Measurements from ENCODE around the gene CARS2.
A peak's percentile ranks its signal among the peaks of the same experiment; 100 is the strongest.
"Not testable (repeated sequence)": the region's sequence is repeated elsewhere in the genome, so short reads cannot be mapped to it uniquely, and the experiment has no call there.

Gene CARS2

GRCh38 chr13:110712849-110713641 is 7.1 kb upstream of the CARS2 start:
- DNase-seq = peak; percentile 98

- DNase-seq = peak; percentile 95
These were observed 6.3 kb upstream of the CARS2 start for GRCh38 chr13:110712081-110712848.

- no peak for DNase-seq
These were observed 855 bp upstream of the CARS2 start for GRCh38 chr13:110706570-110707372.

GRCh38 chr13:110705356-110705825 is 525 bp downstream of the CARS2 start:
- no peak for DNase-seq

GRCh38 chr13:110702591-110703526 is 3.1 kb downstream of the CARS2 start:
- peak; percentile 38 for DNase-seq

- no peak for DNase-seq
These were observed 3.8 kb downstream of the CARS2 start for GRCh38 chr13:110702089-110702488.

- DNase-seq = not testable (repeated sequence)
These were observed 4.9 kb downstream of the CARS2 start for GRCh38 chr13:110701061-110701460.

- no peak for DNase-seq
These were observed 5.3 kb downstream of the CARS2 start for GRCh38 chr13:110700641-110701040.

GRCh38 chr13:110700186-110700585 is 5.7 kb downstream of the CARS2 start:
- no peak for DNase-seq

- DNase-seq = no peak
These were observed 6.5 kb downstream of the CARS2 start for GRCh38 chr13:110699148-110700145.

GRCh38 chr13:110698689-110699088 is 7.2 kb downstream of the CARS2 start:
- no peak for DNase-seq

GRCh38 chr13:110697842-110698241 is 8.1 kb downstream of the CARS2 start:
- no peak for DNase-seq

GRCh38 chr13:110696776-110697175 is 9.1 kb downstream of the CARS2 start:
- DNase-seq = no peak

GRCh38 chr13:110695774-110696173 is 10.1 kb downstream of the CARS2 start:
- DNase-seq = not testable (repeated sequence)

GRCh38 chr13:110690516-110690915 is 15.4 kb downstream of the CARS2 start:
- DNase-seq = no peak

- DNase-seq = no peak
These were observed 16.2 kb downstream of the CARS2 start for GRCh38 chr13:110689711-110690110.

GRCh38 chr13:110689041-110689440 is 16.9 kb downstream of the CARS2 start:
- no peak for DNase-seq

- DNase-seq = no peak
These were observed 18.2 kb downstream of the CARS2 start for GRCh38 chr13:110687736-110688135.

- DNase-seq = no peak
These were observed 20.5 kb downstream of the CARS2 start for GRCh38 chr13:110685305-110686020.
